ENCODE measurements around the gene DGKH.

Gene DGKH

GRCh38 chr13:42259515-42259914 is 211.1 kb downstream of the DGKH start:
- Histone ChIP-seq H3K27me3 (ENCODE audit: insufficient read depth, low read depth) (no peaks in the 10 kb centered on the region), H4K20me1 (ENCODE audit: insufficient read depth) (no peaks in the 10 kb centered on the region), H3K4me2 (no peak overlapping the region), H3K4me1 (ENCODE audit: low read depth, poor library complexity, severe bottlenecking) (no peaks in the 10 kb centered on the region), H3K27ac (no peak overlapping the region), H3K4me3 (IDR thresholded peaks at IDR 0.05; ENCODE audit: insufficient read depth, low read depth, low read length) (no peak overlapping the region), H3K36me3 (ENCODE audit: insufficient read depth) (no peaks in the 10 kb centered on the region), H3K79me2 (ENCODE audit: insufficient read depth, low read depth) (no peaks in the 10 kb centered on the region), H2AFZ (ENCODE audit: low read depth) (no peak overlapping the region), H3K9ac (no peak overlapping the region)
- TF ChIP-seq CTCF (conservative IDR thresholded peaks at IDR 0.05; ENCODE audit: low read depth, low read length): no peak

- Histone ChIP-seq H3K4me3 (IDR thresholded peaks at IDR 0.05; ENCODE audit: insufficient read depth, low read depth, low read length) (no peak overlapping the region), H3K27ac (no peak overlapping the region), H3K9ac (no peak overlapping the region), H3K36me3 (ENCODE audit: insufficient read depth) (no peaks in the 10 kb centered on the region), H3K4me2 (no peak overlapping the region), H2AFZ (ENCODE audit: low read depth) (no peak overlapping the region), H3K79me2 (ENCODE audit: insufficient read depth, low read depth) (no peaks in the 10 kb centered on the region), H3K4me1 (ENCODE audit: low read depth, poor library complexity, severe bottlenecking) (no peaks in the 10 kb centered on the region), H3K27me3 (ENCODE audit: insufficient read depth, low read depth) (no peaks in the 10 kb centered on the region), H4K20me1 (ENCODE audit: insufficient read depth) (no peaks in the 10 kb centered on the region)
- TF ChIP-seq CTCF (conservative IDR thresholded peaks at IDR 0.05; ENCODE audit: low read depth, low read length): no peak
Measured at GRCh38 chr13:42260903-42261654, 212.6 kb downstream of the DGKH start.

GRCh38 chr13:42266473-42266872 is 218.0 kb downstream of the DGKH start:
- Histone ChIP-seq H3K36me3 (ENCODE audit: insufficient read depth) (no peaks in the 10 kb centered on the region), H3K4me3 (IDR thresholded peaks at IDR 0.05; ENCODE audit: insufficient read depth, low read depth, low read length) (no peak overlapping the region), H4K20me1 (ENCODE audit: insufficient read depth) (no peaks in the 10 kb centered on the region), H3K79me2 (ENCODE audit: insufficient read depth, low read depth) (no peaks in the 10 kb centered on the region), H3K4me1 (ENCODE audit: low read depth, poor library complexity, severe bottlenecking) (peaks cover 15% of the 10 kb centered on the region), H2AFZ (ENCODE audit: low read depth) (no peak overlapping the region), H3K27ac (no peak overlapping the region), H3K27me3 (ENCODE audit: insufficient read depth, low read depth) (no peaks in the 10 kb centered on the region), H3K9ac (no peak overlapping the region), H3K4me2 (no peak overlapping the region)
- TF ChIP-seq CTCF (conservative IDR thresholded peaks at IDR 0.05; ENCODE audit: low read depth, low read length): no peak

GRCh38 chr13:42270160-42270856 is 221.9 kb downstream of the DGKH start:
- Histone ChIP-seq H4K20me1 (ENCODE audit: insufficient read depth) (no peaks in the 10 kb centered on the region), H3K79me2 (ENCODE audit: insufficient read depth, low read depth) (0 out of 2 replicates have a peak, but pooled peaks cover 6% of the 10 kb centered on the region), H2AFZ (ENCODE audit: low read depth) (peak overlapping the region; percentile 76), H3K9ac (no peak overlapping the region; the same call in 1 of the 2 replicates), H3K4me1 (ENCODE audit: low read depth, poor library complexity, severe bottlenecking) (peaks cover 15% of the 10 kb centered on the region), H3K4me3 (IDR thresholded peaks at IDR 0.05; ENCODE audit: insufficient read depth, low read depth, low read length) (no peak overlapping the region), H3K4me2 (peak overlapping the region; percentile 59), H3K27me3 (ENCODE audit: insufficient read depth, low read depth) (no peaks in the 10 kb centered on the region), H3K27ac (peak overlapping the region; percentile 47; the same call in 1 of the 2 replicates), H3K36me3 (ENCODE audit: insufficient read depth) (no peaks in the 10 kb centered on the region)
- no peak for TF ChIP-seq CTCF (conservative IDR thresholded peaks at IDR 0.05; ENCODE audit: low read depth, low read length)
